ENCODE measurements around the gene SLTM.
"Not testable (repeated sequence)": the region's sequence is repeated elsewhere in the genome, so short reads cannot be mapped to it uniquely, and the experiment has no call there.

GRCh38 chr15:58833681-58834426 is 99.6 kb downstream of the SLTM start:
- TF ChIP-seq CTCF (IDR thresholded peaks at IDR 0.05; ENCODE audit: low read depth, low read length, poor library complexity, severe bottlenecking); EZH2phosphoT487 (IDR thresholded peaks at IDR 0.05; ENCODE audit: borderline replicate concordance, low read length): not testable (repeated sequence)

All from DOHH2 (cell line).